KG1 (cell line): ENCODE data around the gene ADCY7.

Experiments
- DNase-seq: peaks from one replicate; lab custom pipeline; 2025; lab: John Stamatoyannopoulos, UW

Gene ADCY7

GRCh38 chr16:50313596-50314478 is 47.5 kb downstream of the ADCY7 start:
- DNase-seq: no peak

GRCh38 chr16:50314665-50315064 is 48.3 kb downstream of the ADCY7 start:
- no peak for DNase-seq

GRCh38 chr16:50315346-50315997 is 49.1 kb downstream of the ADCY7 start:
- DNase-seq: no peak

- DNase-seq: no peak
Measured at GRCh38 chr16:50316102-50316847, 49.9 kb downstream of the ADCY7 start.

- no peak for DNase-seq
Measured at GRCh38 chr16:50316848-50317630, 50.7 kb downstream of the ADCY7 start.

DNA sequence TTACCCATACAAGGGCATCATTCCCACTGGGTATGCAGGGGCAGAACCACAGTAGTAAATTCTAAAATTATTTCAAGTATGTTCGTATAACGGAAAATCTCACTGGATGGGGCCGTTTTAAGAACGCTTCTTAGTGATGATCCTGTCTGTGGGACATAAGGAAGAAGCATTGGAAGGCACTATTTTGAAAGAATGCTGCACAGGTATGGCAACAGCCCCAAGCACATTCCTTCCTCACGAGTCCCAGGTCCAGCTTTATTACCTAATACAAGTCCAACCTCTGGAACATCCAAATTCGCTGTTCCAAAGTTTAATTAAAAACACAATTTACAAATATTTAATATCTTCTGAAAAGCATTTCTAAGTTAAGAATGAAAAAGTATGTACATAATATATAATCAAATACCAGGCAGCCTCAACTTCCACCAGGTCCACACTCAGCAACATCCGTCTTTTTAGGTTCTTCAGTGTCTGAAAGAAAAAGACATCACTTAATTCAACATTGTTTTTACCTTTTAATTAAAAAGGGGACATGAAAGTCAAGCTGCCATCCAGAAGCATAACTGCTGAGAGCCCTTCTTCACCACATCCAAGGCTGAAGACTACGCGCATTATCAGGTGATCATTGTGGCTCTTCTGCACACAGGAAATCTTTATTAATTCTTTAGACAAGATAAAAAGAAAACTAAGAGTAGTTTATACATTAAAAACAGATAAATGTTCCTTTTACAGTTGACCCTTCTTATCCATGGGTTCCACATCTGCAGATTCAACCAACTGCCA is 52.6 kb downstream of the ADCY7 start:
- DNase-seq: no peak

GRCh38 chr16:50320310-50320709 is 54.0 kb downstream of the ADCY7 start:
- no peak for DNase-seq

DNA sequence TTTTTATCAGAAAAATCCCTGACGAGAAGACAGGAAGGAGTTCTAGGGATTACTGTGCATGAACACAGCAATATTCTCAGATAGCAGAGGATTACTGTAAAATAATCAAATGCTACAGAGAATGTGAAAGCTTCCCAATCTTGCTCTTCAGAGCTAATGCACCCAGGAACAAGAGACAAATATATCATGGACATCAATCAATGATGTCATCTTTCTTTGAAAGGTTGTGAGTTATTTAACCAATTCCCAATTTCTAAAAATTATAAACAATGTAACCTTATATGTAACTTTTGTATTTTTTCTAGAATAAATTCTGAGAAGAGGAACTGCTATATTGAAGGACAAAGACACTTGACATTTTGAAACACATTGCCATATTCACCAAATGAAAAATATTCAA is 56.0 kb downstream of the ADCY7 start:
- no peak for DNase-seq

DNA sequence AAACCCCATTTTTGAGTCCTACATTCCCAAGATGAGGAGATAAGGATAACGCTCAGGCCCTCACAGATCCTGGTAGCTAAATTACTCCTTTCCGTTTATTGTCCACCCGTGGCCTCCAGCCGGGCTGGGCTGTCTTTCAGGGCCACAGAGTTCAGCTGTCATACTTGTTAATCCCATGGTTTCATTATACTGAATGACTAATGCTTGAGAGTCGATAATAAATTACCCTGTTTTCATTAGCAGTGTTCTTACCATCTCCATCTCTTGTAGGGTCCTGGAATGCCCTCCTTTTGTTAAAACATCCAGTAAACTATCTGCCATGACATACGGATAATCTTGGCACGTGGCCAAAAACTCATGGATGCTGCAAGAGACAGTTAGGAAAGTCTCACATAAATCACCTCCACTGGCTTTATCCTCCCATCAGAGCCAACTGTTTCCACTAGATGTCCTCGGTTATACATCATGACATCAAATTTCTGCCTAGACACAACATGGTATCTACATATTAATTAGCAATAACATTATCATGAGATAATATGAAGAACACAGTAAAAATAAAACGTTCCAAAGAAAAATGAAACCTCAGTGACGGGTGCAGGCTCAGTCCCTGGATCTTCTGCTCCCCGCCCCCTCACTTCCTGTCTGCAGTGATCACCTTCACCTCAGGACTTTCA is 57.1 kb downstream of the ADCY7 start:
- DNase-seq: no peak

GRCh38 chr16:50324345-50324744 is 58.0 kb downstream of the ADCY7 start:
- DNase-seq: no peak

DNA sequence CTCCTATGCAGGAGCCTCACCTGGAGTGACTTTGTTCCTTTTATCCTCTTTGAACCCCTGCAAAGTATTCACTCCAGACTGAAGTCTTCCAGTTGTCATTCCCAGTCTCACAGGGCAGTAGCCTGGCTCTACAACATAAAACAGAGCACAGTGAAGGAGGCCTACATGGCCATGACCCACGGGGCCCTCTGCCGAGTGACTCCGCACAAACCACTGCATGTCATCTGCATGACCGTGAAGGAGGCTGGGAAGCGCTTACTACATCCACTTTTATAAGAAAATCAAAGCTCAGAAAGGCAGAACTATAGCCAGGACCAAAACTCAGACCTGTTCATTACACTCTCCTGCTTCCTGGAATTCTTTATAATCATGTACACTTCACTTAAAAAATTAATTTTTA is 59.9 kb downstream of the ADCY7 start:
- no peak for DNase-seq

- DNase-seq: no peak
Measured at GRCh38 chr16:50326835-50327465, 60.6 kb downstream of the ADCY7 start.

- DNase-seq: no peak
Measured at GRCh38 chr16:50329446-50330189, 63.3 kb downstream of the ADCY7 start.

DNA sequence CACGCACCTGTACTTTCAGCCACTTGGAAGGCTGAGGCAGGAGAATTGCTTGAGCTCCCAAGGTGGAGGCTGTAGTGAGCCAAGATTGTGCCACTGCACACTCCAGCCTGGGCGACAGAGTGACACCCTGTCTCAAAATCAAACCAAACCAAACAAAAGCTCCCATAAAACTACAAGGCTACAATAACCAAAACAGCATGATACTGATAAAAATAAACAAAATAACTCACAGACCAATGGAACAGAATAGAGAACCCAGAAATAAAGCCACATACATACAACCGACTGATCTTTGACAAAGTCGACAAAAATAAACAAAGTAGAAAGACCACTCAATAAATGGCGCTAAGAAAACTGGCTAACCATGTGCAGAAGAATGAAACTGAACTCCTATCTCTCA is 65.2 kb downstream of the ADCY7 start:
- DNase-seq: no peak

GRCh38 chr16:50332599-50332998 is 66.2 kb downstream of the ADCY7 start:
- no peak for DNase-seq

GRCh38 chr16:50334106-50334975 is 68.0 kb downstream of the ADCY7 start:
- no peak for DNase-seq

GRCh38 chr16:50335196-50335958 is 69.0 kb downstream of the ADCY7 start:
- no peak for DNase-seq

DNA sequence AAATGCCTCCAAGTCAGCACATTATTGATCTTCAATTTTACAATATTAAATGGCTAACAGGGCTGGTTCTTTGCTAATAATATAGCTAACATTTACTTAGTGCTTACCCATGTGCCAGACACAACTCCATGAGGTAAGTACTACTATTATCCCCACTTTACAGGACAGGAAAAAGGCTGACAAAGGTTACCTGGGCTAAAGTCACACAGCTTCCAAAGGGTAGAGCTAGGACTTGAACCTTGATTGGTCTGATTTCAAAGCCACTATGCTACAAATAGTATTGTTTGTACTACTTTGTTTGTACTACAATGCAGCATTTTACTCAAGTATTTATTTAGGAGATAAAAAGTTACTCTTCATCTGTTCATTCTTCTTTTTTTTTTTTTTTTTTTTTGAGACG is 70.5 kb downstream of the ADCY7 start:
- no peak for DNase-seq
